A549 (cell line): ENCODE results near the gene PHAF1. TPM values are rescaled to one million over a fixed set of nuclear protein-coding genes. Genes with fewer than 3 reads are reported as not detected.

ENCODE experiments used
- ATAC-seq, 2 experiments: fragments of 200-7000 bp in 1 of 2; fragments of >200 bp in 1 of 2; cut with Nextera tagmentation in 1 of 2; cut with Tn5 transposase in 1 of 2; 3 replicates each; pipeline versions ENCODE4 v1.8.0 to v1.9.1; 2018 to 2020; ENCODE audit warnings: mild to moderate bottlenecking in 1 of 2, moderate library complexity in 1 of 2
- CTCF ChIA-PET: fragments of 300-600 bp; sonication (Branson Sonifier 250); formaldehyde crosslinking; extraction: SDS; loops from one replicate; lab custom pipeline; 2021; ENCODE audit warnings: antibody characterized with exemption, inconsistent platforms; lab: Yijun Ruan, JAX
- POLR2A ChIA-PET: fragments of 350-600 bp; formaldehyde crosslinking; extraction: SDS; loops from one replicate; lab custom pipeline; 2021; ENCODE audit warnings: antibody characterized with exemption, inconsistent platforms; lab: Yijun Ruan, JAX
- DNase-seq, 2 experiments: peaks; one replicate each; pipeline versions ENCODE4 v3.0.0 to v3.0.0-alpha.2; 2011 to 2016; ENCODE audit warnings: low read depth in 1 of 2, low spot score in 1 of 2
- FAIRE-seq: peaks from 2 replicates; lab custom pipeline; 2011; peaks lifted over from hg19 to GRCh38; lab: Jason Lieb, UNC
- H3K27ac ChIP-seq, 2 experiments: fragments of >200 bp; sonication (Bioruptor Twin); formaldehyde crosslinking; 3 replicates each; pipeline ENCODE4 v1.5.1; 2016 to 2017
- H3K4me1 ChIP-seq: fragments of >200 bp; sonication (Bioruptor Twin); formaldehyde crosslinking; 3 replicates; pipeline ENCODE4 v1.6.1; 2016
- H3K4me2 ChIP-seq: fragments of >200 bp; sonication (Bioruptor Twin); formaldehyde crosslinking; 3 replicates; pipeline ENCODE4 v1.6.1; 2016
- H3K4me3 ChIP-seq: fragments of >200 bp; sonication (Bioruptor Twin); formaldehyde crosslinking; 3 replicates; pipeline ENCODE4 v1.5.1; 2016
- H3K9me3 ChIP-seq: fragments of >200 bp; sonication (Bioruptor Twin); formaldehyde crosslinking; 3 replicates; pipeline ENCODE4 v1.6.1; 2016
- ATOH8 ChIP-seq: fragments of 250-450 bp; sonication (Bioruptor Pico); IDR thresholded peaks from 2 replicates; pipeline ENCODE4 v1.5.0; 2020; ENCODE audit warnings: low read depth, mild to moderate bottlenecking, moderate library complexity
- CBX2 ChIP-seq: fragments of 200-600 bp; sonication (generic); IDR thresholded peaks from 2 replicates; pipeline ENCODE4 v1.6.1; 2016; ENCODE audit warnings: low read depth, mild to moderate bottlenecking, borderline replicate concordance
- CEBPB ChIP-seq, 2 experiments: fragments of >200 bp in 1 of 2; sonication (Bioruptor Twin) in 1 of 2; formaldehyde crosslinking in 1 of 2; IDR thresholded peaks; 2 replicates each; pipeline ENCODE4 v1.6.1; 2012 to 2016
- CHD4 ChIP-seq: fragments of 200-600 bp; sonication (generic); IDR thresholded peaks from 2 replicates; pipeline ENCODE4 v1.6.1; 2016; ENCODE audit warnings: antibody characterized with exemption, mild to moderate bottlenecking, borderline replicate concordance
- CTCF ChIP-seq: fragments of >200 bp; sonication (Bioruptor Twin); formaldehyde crosslinking; IDR thresholded peaks from 3 replicates; pipeline ENCODE4 v1.5.1; 2016
- EHMT2 ChIP-seq: fragments of 200-600 bp; sonication (generic); IDR thresholded peaks from 2 replicates; pipeline ENCODE4 v1.6.1; 2016; ENCODE audit warnings: antibody characterized with exemption, low read depth, mild to moderate bottlenecking, moderate library complexity
- HDAC2 ChIP-seq: fragments of 200-600 bp; sonication (generic); IDR thresholded peaks from 2 replicates; pipeline ENCODE4 v1.6.1; 2016
- HES2 ChIP-seq: fragments of >200 bp; sonication (Bioruptor Twin); formaldehyde crosslinking; IDR thresholded peaks from 2 replicates; pipeline ENCODE4 v1.6.1; 2016
- HMGXB4 ChIP-seq: fragments of 250-450 bp; sonication (Bioruptor Pico); IDR thresholded peaks from 2 replicates; pipeline ENCODE4 v1.5.0; 2021; ENCODE audit warnings: mild to moderate bottlenecking, moderate library complexity, borderline replicate concordance
- JUN ChIP-seq, 2 experiments: fragments of >200 bp; sonication (Bioruptor Twin); formaldehyde crosslinking; IDR thresholded peaks; 2 replicates in 1 of 2; 3 replicates in 1 of 2; pipeline ENCODE4 v1.6.1; 2016 to 2017
- KDM1A ChIP-seq: fragments of 200-600 bp; sonication (generic); IDR thresholded peaks from 2 replicates; pipeline ENCODE4 v1.6.1; 2016; ENCODE audit warnings: low read depth, mild to moderate bottlenecking
- MAFK ChIP-seq: fragments of 450-650 bp; IDR thresholded peaks from 2 replicates; pipeline ENCODE4 v1.6.1; 2014; ENCODE audit not compliant: partially characterized antibody
- NFE2L2 ChIP-seq: fragments of 150-350 bp; conservative IDR thresholded peaks from 2 replicates; pipeline ENCODE4 v1.6.1; 2014; ENCODE audit warnings: low read length
- NPAS2 ChIP-seq: fragments of 250-450 bp; sonication (Bioruptor Pico); IDR thresholded peaks from 2 replicates; pipeline ENCODE4 v1.8.0; 2022; ENCODE audit warnings: mild to moderate bottlenecking, moderate library complexity, borderline replicate concordance
- NR3C1 ChIP-seq: fragments of >200 bp; sonication (Bioruptor Twin); formaldehyde crosslinking; IDR thresholded peaks from 3 replicates; pipeline ENCODE4 v1.6.1; 2017
- PBX3 ChIP-seq: IDR thresholded peaks from 2 replicates; pipeline ENCODE4 v1.6.1; 2012
- POLR2A ChIP-seq: IDR thresholded peaks from 2 replicates; pipeline ENCODE4 v1.6.1; 2012; ENCODE audit warnings: mild to moderate bottlenecking, low read length
- ZNF302 ChIP-seq: fragments of 250-450 bp; sonication (Bioruptor Pico); IDR thresholded peaks from 2 replicates; pipeline ENCODE4 v1.9.0; 2021; ENCODE audit warnings: inconsistent platforms, mild to moderate bottlenecking, moderate library complexity
- WGBS: methylation state at CpG from one replicate; pipeline ENCODE4 v1.1.6; 2017; ENCODE audit errors: missing lambda C conversion rate; 5-methylcytosine and 5-hydroxymethylcytosine counted together
- polyA plus RNA-seq, 4 experiments: library from polyadenylated mRNA; depleted of rRNA in 3 of 4; stranded (reverse); fragments of >200 nt; fragmentation: RNase III in 1 of 4; extraction: RNeasy Plus Mini Kit Qiagen cat#74134 plus additional on column Dnase treatment in 1 of 4; gene quantifications; 2 replicates in 3 of 4; 3 replicates in 1 of 4; pipeline ENCODE4 v1.2.3, GENCODE V29; 2011 to 2017
- TF ChIP-seq, protein P1 (sequence below): fragments of >200 bp; sonication (Bioruptor Twin); formaldehyde crosslinking; IDR thresholded peaks from 3 replicates; pipeline ENCODE4 v1.6.1; 2016
- TF ChIP-seq, protein P2 (sequence below): fragments of 200-600 bp; sonication (generic); IDR thresholded peaks from 2 replicates; pipeline ENCODE4 v1.6.1; 2016; ENCODE audit warnings: antibody characterized with exemption, mild to moderate bottlenecking, moderate library complexity
- TF ChIP-seq, protein P3 (sequence below): fragments of 150-350 bp; IDR thresholded peaks from 2 replicates; pipeline ENCODE4 v1.6.1; 2014; ENCODE audit warnings: low read depth, mild to moderate bottlenecking, low read length

Gene PHAF1
- polyA plus RNA-seq, 2 of the 4 experiments (the other 2 are of a cell fraction) = 21.6 to 37.6 TPM

DNA sequence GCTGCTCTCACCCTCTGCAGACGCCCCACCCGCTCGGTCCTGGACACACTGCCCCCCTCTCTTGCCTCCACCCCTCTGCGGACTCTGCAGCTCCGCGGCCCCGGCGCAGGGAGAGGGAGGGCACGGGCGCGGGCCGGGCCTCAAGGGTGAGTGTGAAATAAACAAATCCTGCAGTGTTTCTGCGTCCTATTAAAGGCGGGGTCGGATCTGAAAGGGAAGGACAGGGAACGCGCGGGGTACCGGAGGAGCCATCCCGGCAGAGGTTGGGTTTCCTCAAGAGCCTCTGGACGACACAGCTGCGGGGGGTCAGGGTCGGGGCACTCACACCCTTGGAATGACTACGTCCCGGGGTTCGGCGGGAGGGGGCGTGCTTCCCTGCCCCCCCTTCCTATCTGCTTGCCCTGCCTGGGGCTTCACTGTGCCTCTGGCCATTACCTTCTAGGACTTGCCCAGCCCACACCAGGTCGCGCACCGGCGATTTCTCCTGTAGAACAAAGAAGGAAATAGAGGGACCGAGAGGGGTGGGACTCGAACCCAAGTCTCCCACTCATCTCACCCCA lies 54.3 kb downstream of the PHAF1 start:
- no peak for ATAC-seq
- CTCF ChIA-PET = interaction anchor here (2.3 to 20.5 kb wide), 4 partner anchors 4 to 187 kb away, joined by 7 to 314 read pairs (median 174); partner anchors contain the start of genes B3GNT9, FBXL8, HSF4 and NOL3

DNA sequence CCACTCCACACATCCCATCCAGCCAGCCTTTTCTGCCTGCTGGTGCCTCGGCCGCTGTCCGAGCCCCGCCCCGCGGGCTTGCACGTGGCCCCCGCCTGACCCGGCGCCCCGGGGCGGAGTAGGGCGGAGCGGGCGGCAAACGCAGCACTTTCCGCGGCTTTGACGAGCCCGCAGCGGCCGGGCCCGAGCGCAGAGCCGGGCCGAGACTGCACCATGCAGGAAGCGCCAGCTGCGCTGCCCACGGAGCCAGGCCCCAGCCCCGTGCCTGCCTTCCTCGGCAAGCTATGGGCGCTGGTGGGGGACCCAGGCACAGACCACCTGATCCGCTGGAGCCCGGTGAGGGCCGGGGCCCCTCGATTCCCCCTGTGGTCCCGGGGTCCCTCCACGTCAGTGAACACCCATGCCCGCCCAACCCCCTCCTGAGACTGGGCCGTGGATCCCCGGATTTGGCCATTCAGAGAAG lies 54.9 kb downstream of the PHAF1 start, which contains the start of gene HSF4:
Gene HSF4, plus strand, starts transcription at position 147 of the 463 bp plus-strand sequence. Its CDS starts 67 bp downstream, at position 214.
- CTCF ChIA-PET = interaction anchor here (20.5 kb wide), 1 partner anchor 9 kb away, joined by 314 read pairs; the partner anchor contains the start of genes B3GNT9, FBXL8 and TRADD

More for the DNA sequence above, 54.3 kb downstream of the PHAF1 start:
- Histone ChIP-seq H3K4me3 (no peak overlapping the region), H3K27ac (no peak overlapping the region), H3K9me3 (no peaks in the 10 kb centered on the region), H3K4me1 (peaks cover 6% of the 10 kb centered on the region), H3K4me2 (no peak overlapping the region)
- POLR2A ChIA-PET = no interaction called here
- DNase-seq (no peak), FAIRE-seq (no peak)
- WGBS = 89% methylated on average over 30 of the region's 34 CpGs
- TF ChIP-seq ZNF302 (CRISPR knock-in tag) (no peak), CEBPB (IDR thresholded peaks at IDR 0.05) (no peak), HES2 (no peak), JUN (IDR thresholded peaks at IDR 0.05) (no peak), CHD4 (no peak), NPAS2 (CRISPR knock-in tag) (no peak)

More for the DNA sequence above, 54.9 kb downstream of the PHAF1 start, which contains the start of gene HSF4:
- POLR2A ChIA-PET = no interaction called here
- no peak for TF ChIP-seq POLR2A
- no peak for TF ChIP-seq CBX2
- no peak for TF ChIP-seq PBX3
- TF ChIP-seq KDM1A = no peak
- no peak for TF ChIP-seq ATOH8 (CRISPR knock-in tag)
- TF ChIP-seq, protein P1, sequence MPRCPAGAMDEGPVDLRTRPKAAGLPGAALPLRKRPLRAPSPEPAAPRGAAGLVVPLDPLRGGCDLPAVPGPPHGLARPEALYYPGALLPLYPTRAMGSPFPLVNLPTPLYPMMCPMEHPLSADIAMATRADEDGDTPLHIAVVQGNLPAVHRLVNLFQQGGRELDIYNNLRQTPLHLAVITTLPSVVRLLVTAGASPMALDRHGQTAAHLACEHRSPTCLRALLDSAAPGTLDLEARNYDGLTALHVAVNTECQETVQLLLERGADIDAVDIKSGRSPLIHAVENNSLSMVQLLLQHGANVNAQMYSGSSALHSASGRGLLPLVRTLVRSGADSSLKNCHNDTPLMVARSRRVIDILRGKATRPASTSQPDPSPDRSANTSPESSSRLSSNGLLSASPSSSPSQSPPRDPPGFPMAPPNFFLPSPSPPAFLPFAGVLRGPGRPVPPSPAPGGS = no peak
- TF ChIP-seq CHD4 = no peak
- TF ChIP-seq NPAS2 (CRISPR knock-in tag) = no peak
- TF ChIP-seq NFE2L2 = no peak
- no peak for TF ChIP-seq HMGXB4 (CRISPR knock-in tag)
- no peak for TF ChIP-seq HDAC2
- TF ChIP-seq EHMT2 = no peak
- TF ChIP-seq, protein P2, sequence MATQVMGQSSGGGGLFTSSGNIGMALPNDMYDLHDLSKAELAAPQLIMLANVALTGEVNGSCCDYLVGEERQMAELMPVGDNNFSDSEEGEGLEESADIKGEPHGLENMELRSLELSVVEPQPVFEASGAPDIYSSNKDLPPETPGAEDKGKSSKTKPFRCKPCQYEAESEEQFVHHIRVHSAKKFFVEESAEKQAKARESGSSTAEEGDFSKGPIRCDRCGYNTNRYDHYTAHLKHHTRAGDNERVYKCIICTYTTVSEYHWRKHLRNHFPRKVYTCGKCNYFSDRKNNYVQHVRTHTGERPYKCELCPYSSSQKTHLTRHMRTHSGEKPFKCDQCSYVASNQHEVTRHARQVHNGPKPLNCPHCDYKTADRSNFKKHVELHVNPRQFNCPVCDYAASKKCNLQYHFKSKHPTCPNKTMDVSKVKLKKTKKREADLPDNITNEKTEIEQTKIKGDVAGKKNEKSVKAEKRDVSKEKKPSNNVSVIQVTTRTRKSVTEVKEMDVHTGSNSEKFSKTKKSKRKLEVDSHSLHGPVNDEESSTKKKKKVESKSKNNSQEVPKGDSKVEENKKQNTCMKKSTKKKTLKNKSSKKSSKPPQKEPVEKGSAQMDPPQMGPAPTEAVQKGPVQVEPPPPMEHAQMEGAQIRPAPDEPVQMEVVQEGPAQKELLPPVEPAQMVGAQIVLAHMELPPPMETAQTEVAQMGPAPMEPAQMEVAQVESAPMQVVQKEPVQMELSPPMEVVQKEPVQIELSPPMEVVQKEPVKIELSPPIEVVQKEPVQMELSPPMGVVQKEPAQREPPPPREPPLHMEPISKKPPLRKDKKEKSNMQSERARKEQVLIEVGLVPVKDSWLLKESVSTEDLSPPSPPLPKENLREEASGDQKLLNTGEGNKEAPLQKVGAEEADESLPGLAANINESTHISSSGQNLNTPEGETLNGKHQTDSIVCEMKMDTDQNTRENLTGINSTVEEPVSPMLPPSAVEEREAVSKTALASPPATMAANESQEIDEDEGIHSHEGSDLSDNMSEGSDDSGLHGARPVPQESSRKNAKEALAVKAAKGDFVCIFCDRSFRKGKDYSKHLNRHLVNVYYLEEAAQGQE = no peak
- TF ChIP-seq, protein P3, sequence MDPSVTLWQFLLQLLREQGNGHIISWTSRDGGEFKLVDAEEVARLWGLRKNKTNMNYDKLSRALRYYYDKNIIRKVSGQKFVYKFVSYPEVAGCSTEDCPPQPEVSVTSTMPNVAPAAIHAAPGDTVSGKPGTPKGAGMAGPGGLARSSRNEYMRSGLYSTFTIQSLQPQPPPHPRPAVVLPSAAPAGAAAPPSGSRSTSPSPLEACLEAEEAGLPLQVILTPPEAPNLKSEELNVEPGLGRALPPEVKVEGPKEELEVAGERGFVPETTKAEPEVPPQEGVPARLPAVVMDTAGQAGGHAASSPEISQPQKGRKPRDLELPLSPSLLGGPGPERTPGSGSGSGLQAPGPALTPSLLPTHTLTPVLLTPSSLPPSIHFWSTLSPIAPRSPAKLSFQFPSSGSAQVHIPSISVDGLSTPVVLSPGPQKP = no peak
- TF ChIP-seq CTCF = no peak
- TF ChIP-seq CEBPB (IDR thresholded peaks at IDR 0.05) = no peak
- TF ChIP-seq NR3C1 = no peak
- no peak for TF ChIP-seq MAFK
- no peak for DNase-seq
- ATAC-seq = no peak
- Histone ChIP-seq H3K9me3 (no peaks in the 10 kb centered on the region), H3K4me3 (no peak within 1 kb of the TSS), H3K27ac (no peak within 1 kb of the TSS), H3K4me2 (no peak within 1 kb of the TSS), H3K4me1 (peaks cover 12% of the 10 kb centered on the region)
- no peak for FAIRE-seq
- WGBS = 88% methylated on average over 25 of the region's 41 CpGs
